HK-2 (cell line): Measurements from ENCODE around the gene HSPD1.

Source experiments
- DNase-seq: peaks from one replicate; pipeline ENCODE4 v3.0.0-alpha.2; 2018; ENCODE audit not compliant: unreplicated experiment

HSPD1 gene

GRCh38 chr2:197437380-197437779 is 62.3 kb downstream of the HSPD1 start:
- no peak for DNase-seq
